ENCODE data around the gene CSH2. TPM values are rescaled to one million over a fixed set of nuclear protein-coding genes. Genes with fewer than 3 reads are reported as not detected.
"Not testable (repeated sequence)": the region's sequence is repeated elsewhere in the genome, so short reads cannot be mapped to it uniquely, and the experiment has no call there.

CSH2 gene
- total RNA-seq, 1 experiment from 2014 or later, result not detected

GRCh38 chr17:63847525-63848249 is 25.8 kb downstream of the CSH2 start:
- Mint-ChIP-seq H3K9me3 (ENCODE audit: unreplicated experiment) (no peaks in the 10 kb centered on the region), H3K4me1 (ENCODE audit: insufficient read depth, unreplicated experiment) (peaks cover 11% of the 10 kb centered on the region), H3K27ac (ENCODE audit: low read depth, unreplicated experiment) (no peak overlapping the region), H3K36me3 (ENCODE audit: insufficient read depth, unreplicated experiment) (no peaks in the 10 kb centered on the region), H3K27me3 (ENCODE audit: insufficient read depth, unreplicated experiment) (no peaks in the 10 kb centered on the region), H3K4me3 (ENCODE audit: unreplicated experiment) (no peak overlapping the region)
- CTCF ChIA-PET, result interaction anchor here (0.6 to 3.2 kb wide), 3 partner anchors 18 to 645 kb away, joined by 3 to 12 read pairs (median 11); no protein-coding TSS in a partner anchor
- DNase-seq (ENCODE audit: unreplicated experiment), result no peak
- TF ChIP-seq CTCF (IDR thresholded peaks at IDR 0.05; ENCODE audit: unreplicated experiment), result no peak
- intact Hi-C loops (cut with micrococcal nuclease), result no loop called here
- POLR2A ChIA-PET, result interaction anchor here (0.6 to 1.6 kb wide), 3 partner anchors 19 to 1138 kb away, joined by 3 to 6 read pairs (median 4); no protein-coding TSS in a partner anchor
- no TSS peak for BruUV-seq (replicated peaks)

- no peaks in the 10 kb centered on the region for H3K9me3 Mint-ChIP-seq (ENCODE audit: unreplicated experiment)
- ChIA-PET POLR2A (interaction anchor here (9.6 kb wide), 1 partner anchor 18 kb away, joined by 187 read pairs; the partner anchor contains the start of genes FTSJ3 and PSMC5), CTCF (interaction anchor here (1.2 to 3.2 kb wide), 2 partner anchors 20 to 22 kb away, joined by 3 to 11 read pairs; no protein-coding TSS in a partner anchor)
- BruUV-seq (replicated peaks), result no TSS peak
- peaks cover 20% of the 10 kb centered on the region for H3K4me1 Mint-ChIP-seq (ENCODE audit: insufficient read depth, unreplicated experiment)
- TF ChIP-seq CTCF (IDR thresholded peaks at IDR 0.05; ENCODE audit: unreplicated experiment), result no peak
- no peak for DNase-seq (ENCODE audit: unreplicated experiment)
- H3K27ac Mint-ChIP-seq (ENCODE audit: low read depth, unreplicated experiment), result no peak overlapping the region
- H3K4me3 Mint-ChIP-seq (ENCODE audit: unreplicated experiment), result no peak overlapping the region
- H3K27me3 Mint-ChIP-seq (ENCODE audit: insufficient read depth, unreplicated experiment), result no peaks in the 10 kb centered on the region
- intact Hi-C loops (cut with micrococcal nuclease), result no loop called here
- peaks cover 5% of the 10 kb centered on the region for H3K36me3 Mint-ChIP-seq (ENCODE audit: insufficient read depth, unreplicated experiment)
These were observed 28.0 kb downstream of the CSH2 start for GRCh38 chr17:63845509-63845908.

GRCh38 chr17:63843910-63844677 is 29.4 kb downstream of the CSH2 start:
- peaks cover 23% of the 10 kb centered on the region for H3K4me1 Mint-ChIP-seq (ENCODE audit: insufficient read depth, unreplicated experiment)
- BruUV-seq (replicated peaks), result no TSS peak
- H3K36me3 Mint-ChIP-seq (ENCODE audit: insufficient read depth, unreplicated experiment), result peaks cover 14% of the 10 kb centered on the region
- H3K27me3 Mint-ChIP-seq (ENCODE audit: insufficient read depth, unreplicated experiment), result no peaks in the 10 kb centered on the region
- no peak for TF ChIP-seq CTCF (IDR thresholded peaks at IDR 0.05; ENCODE audit: unreplicated experiment)
- no peaks in the 10 kb centered on the region for H3K9me3 Mint-ChIP-seq (ENCODE audit: unreplicated experiment)
- DNase-seq (ENCODE audit: unreplicated experiment), result no peak
- ChIA-PET POLR2A (interaction anchor here (0.7 to 9.6 kb wide), 7 partner anchors 17 to 802 kb away, joined by 3 to 187 read pairs (median 4); partner anchors contain the start of genes CCDC47, DDX42, FTSJ3 and PSMC5), CTCF (interaction anchor here (0.6 to 1.2 kb wide), 8 partner anchors 10 to 187 kb away, joined by 3 to 4 read pairs (median 4); no protein-coding TSS in a partner anchor)
- no peak overlapping the region for H3K27ac Mint-ChIP-seq (ENCODE audit: low read depth, unreplicated experiment)
- peak overlapping the region; percentile 93 for H3K4me3 Mint-ChIP-seq (ENCODE audit: unreplicated experiment)
- intact Hi-C loops (cut with micrococcal nuclease), result no loop called here

- H3K4me1 Mint-ChIP-seq (ENCODE audit: insufficient read depth, unreplicated experiment), result peaks cover 30% of the 10 kb centered on the region
- ChIA-PET POLR2A (interaction anchor here (0.8 to 9.6 kb wide), 9 partner anchors 16 to 663 kb away, joined by 3 to 187 read pairs (median 9); partner anchors contain the start of genes CCDC47, CEP95, DDX42 and DDX5), CTCF (interaction anchor here (0.6 to 1.1 kb wide), 6 partner anchors 9 to 46 kb away, joined by 3 to 4 read pairs (median 4); no protein-coding TSS in a partner anchor)
- H3K4me3 Mint-ChIP-seq (ENCODE audit: unreplicated experiment), result peak overlapping the region; percentile 93
- TSS peak; percentile 74 for BruUV-seq (replicated peaks)
- H3K27ac Mint-ChIP-seq (ENCODE audit: low read depth, unreplicated experiment), result peak overlapping the region; percentile 90
- H3K36me3 Mint-ChIP-seq (ENCODE audit: insufficient read depth, unreplicated experiment), result peaks cover 14% of the 10 kb centered on the region
- H3K27me3 Mint-ChIP-seq (ENCODE audit: insufficient read depth, unreplicated experiment); H3K9me3 Mint-ChIP-seq (ENCODE audit: unreplicated experiment); intact Hi-C loops (cut with micrococcal nuclease): not testable (repeated sequence)
- DNase-seq (ENCODE audit: unreplicated experiment), result peak; percentile 39
These were observed 30.0 kb downstream of the CSH2 start for GRCh38 chr17:63843387-63843888.
